Measurements from ENCODE around the gene BRDT. TPM values are rescaled to one million over a fixed set of nuclear protein-coding genes. Genes with fewer than 3 reads are reported as not detected.

Gene BRDT
- total and polyA plus RNA-seq, 2 of the 8 experiments (the other 6 are each of a cell fraction or from before 2014, with no cell fraction given) = 0.08 TPM; not detected in 1

GRCh38 chr1:92037400-92037799 lies 88.2 kb downstream of the BRDT start (continued):
- no peak for TF ChIP-seq HDAC2 (IDR thresholded peaks at IDR 0.05; ENCODE audit: borderline replicate concordance in 1 of 2, low read depth in 2 of 2, low read length in 2 of 2)
- TF ChIP-seq SP1 (IDR thresholded peaks at IDR 0.05; ENCODE audit: low read depth, low read length) = no peak
- no peak for TF ChIP-seq CTBP2 (IDR thresholded peaks at IDR 0.05; ENCODE audit: borderline replicate concordance, insufficient read depth, insufficient read length, low read length)
- no peak for TF ChIP-seq TCF12 (IDR thresholded peaks at IDR 0.05; ENCODE audit: low read depth, low read length)
- TF ChIP-seq BRCA1 (IDR thresholded peaks at IDR 0.05; ENCODE audit: low read depth, low read length) = no peak
- no peak for TF ChIP-seq FOSL1 (IDR thresholded peaks at IDR 0.05; ENCODE audit: insufficient read depth, low read depth, low read length)
- TF ChIP-seq CHD7 (IDR thresholded peaks at IDR 0.05; ENCODE audit: insufficient replicate concordance, low read length) = no peak
